WTC11 (cell line): Measurements from ENCODE around the gene BLCAP. TPM values are rescaled to one million over a fixed set of nuclear protein-coding genes. Genes with fewer than 3 reads are reported as not detected.
A peak's percentile ranks its signal among the peaks of the same experiment; 100 is the strongest.
"Not testable (repeated sequence)": the region's sequence is repeated elsewhere in the genome, so short reads cannot be mapped to it uniquely, and the experiment has no call there.

Source experiments
- ATAC-seq: fragments of 200-7000 bp; cut with Tn5 transposase; 2 replicates; pipeline ENCODE4 v1.10.0; 2021; ENCODE audit warnings: mild to moderate bottlenecking, moderate library complexity
- CTCF ChIA-PET: fragments of 300-600 bp; sonication (Branson Sonifier 250); formaldehyde crosslinking; loops from one replicate; lab custom pipeline; 2021; ENCODE audit warnings: antibody characterized with exemption; lab: Charles Lee
- POLR2A ChIA-PET: fragments of 350-600 bp; sonication (Branson Sonifier 250); formaldehyde crosslinking; loops from one replicate; lab custom pipeline; 2021; ENCODE audit warnings: antibody characterized with exemption; lab: Charles Lee
- DNase-seq: peaks from one replicate; pipeline ENCODE4 v3.0.0; 2021; ENCODE audit warnings: low spot score
- H3K27ac Mint-ChIP-seq: 2 replicates; pipeline ENCODE4 v1.8.0; 2021; ENCODE audit warnings: mixed read lengths
- H3K27me3 Mint-ChIP-seq: 2 replicates; pipeline ENCODE4 v1.8.0; 2021; ENCODE audit warnings: low read depth, mild to moderate bottlenecking, moderate library complexity, mixed read lengths
- H3K36me3 Mint-ChIP-seq: 2 replicates; pipeline ENCODE4 v1.8.0; 2021; ENCODE audit warnings: mixed read lengths
- H3K4me1 Mint-ChIP-seq: 2 replicates; pipeline ENCODE4 v1.8.0; 2022; ENCODE audit warnings: mixed read lengths
- H3K4me3 Mint-ChIP-seq: 2 replicates; pipeline ENCODE4 v1.8.0; 2021; ENCODE audit warnings: mild to moderate bottlenecking, moderate library complexity, mixed read lengths
- H3K9me3 Mint-ChIP-seq: 2 replicates; pipeline ENCODE4 v1.8.0; 2021; ENCODE audit warnings: mixed read lengths
- EMX1 ChIP-seq: fragments of 250-450 bp; sonication (Bioruptor Pico); IDR thresholded peaks from 2 replicates; pipeline ENCODE4 v1.8.0; 2021; ENCODE audit warnings: mild to moderate bottlenecking
- ESRRA ChIP-seq: sonication (generic); formaldehyde crosslinking; IDR thresholded peaks from 2 replicates; pipeline ENCODE4 v1.8.1; 2022; ENCODE audit warnings: mild to moderate bottlenecking, missing genetic modification reagents, borderline replicate concordance
- JAZF1 ChIP-seq: fragments of 250-450 bp; sonication (Bioruptor Pico); IDR thresholded peaks from 2 replicates; pipeline ENCODE4 v1.9.0; 2021; ENCODE audit warnings: moderate library complexity, mild to moderate bottlenecking, inconsistent platforms
- JUN ChIP-seq: sonication (generic); formaldehyde crosslinking; IDR thresholded peaks from 2 replicates; pipeline ENCODE4 v1.8.0; 2023; ENCODE audit warnings: mild to moderate bottlenecking, missing genetic modification reagents
- NFYB ChIP-seq: sonication (generic); formaldehyde crosslinking; conservative IDR thresholded peaks from 2 replicates; pipeline ENCODE4 v1.8.0; 2022; ENCODE audit warnings: low read depth, missing genetic modification reagents
- SMAD4 ChIP-seq: sonication (generic); formaldehyde crosslinking; IDR thresholded peaks from 2 replicates; pipeline ENCODE4 v1.8.0; 2022; ENCODE audit warnings: mild to moderate bottlenecking, missing genetic modification reagents
- TEAD1 ChIP-seq: sonication (generic); formaldehyde crosslinking; IDR thresholded peaks from 2 replicates; pipeline ENCODE4 v1.8.0; 2022; ENCODE audit warnings: mild to moderate bottlenecking, missing genetic modification reagents
- ZNF138 ChIP-seq: sonication (generic); formaldehyde crosslinking; conservative IDR thresholded peaks from 2 replicates; pipeline ENCODE4 v1.8.1; 2022; ENCODE audit warnings: mild to moderate bottlenecking, moderate library complexity, missing genetic modification reagents
- ZNF671 ChIP-seq: fragments of 250-450 bp; sonication (Bioruptor Pico); IDR thresholded peaks from 2 replicates; pipeline ENCODE4 v1.8.0; 2021; ENCODE audit warnings: mild to moderate bottlenecking
- total RNA-seq: library from RNA; stranded (reverse); gene quantifications from 3 replicates; pipeline ENCODE4 v1.2.3, GENCODE V29; 2021
- TF ChIP-seq, protein P1 (sequence below): sonication (generic); formaldehyde crosslinking; IDR thresholded peaks from 2 replicates; pipeline ENCODE4 v1.8.1; 2023; ENCODE audit warnings: mild to moderate bottlenecking, moderate library complexity, missing genetic modification reagents
- TF ChIP-seq, protein P2 (sequence below): sonication (generic); formaldehyde crosslinking; conservative IDR thresholded peaks from 2 replicates; pipeline ENCODE4 v1.8.1; 2023; ENCODE audit warnings: mild to moderate bottlenecking, low read depth, missing genetic modification reagents, moderate library complexity
- TF ChIP-seq, protein P3 (sequence below): sonication (generic); formaldehyde crosslinking; IDR thresholded peaks from 2 replicates; pipeline ENCODE4 v1.8.1; 2023; ENCODE audit warnings: mild to moderate bottlenecking, missing genetic modification reagents, moderate library complexity
- TF ChIP-seq, protein P4 (sequence below): sonication (generic); formaldehyde crosslinking; IDR thresholded peaks from 2 replicates; pipeline ENCODE4 v1.8.1; 2023; ENCODE audit warnings: mild to moderate bottlenecking, missing genetic modification reagents
- TF ChIP-seq, protein P5 (sequence below): sonication (generic); formaldehyde crosslinking; IDR thresholded peaks from 2 replicates; pipeline ENCODE4 v1.8.0; 2022; ENCODE audit warnings: mild to moderate bottlenecking, missing genetic modification reagents

The BLCAP gene
- total RNA-seq, 1 experiment from 2014 or later, result 85.6 TPM

DNA sequence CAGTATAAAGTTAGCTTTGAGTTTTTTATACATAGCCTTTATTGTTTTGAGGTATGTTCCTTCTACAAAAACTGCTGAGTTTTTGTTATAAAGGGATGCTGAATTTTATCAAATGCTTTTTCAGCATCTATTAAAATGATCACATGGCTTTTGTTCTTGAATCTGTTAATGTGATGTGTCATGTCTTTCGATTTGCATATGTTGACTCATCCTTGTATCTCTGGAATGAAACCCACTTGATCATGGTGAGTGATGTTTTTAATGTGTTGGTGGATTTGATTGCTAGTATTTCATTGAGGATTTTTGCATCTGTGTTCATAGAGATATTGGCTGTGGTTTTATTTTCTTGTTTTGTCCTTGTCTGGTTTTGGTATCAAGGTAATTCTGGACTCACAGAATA is 24.7 kb upstream of the BLCAP start (continued):
- TF ChIP-seq, protein P1, sequence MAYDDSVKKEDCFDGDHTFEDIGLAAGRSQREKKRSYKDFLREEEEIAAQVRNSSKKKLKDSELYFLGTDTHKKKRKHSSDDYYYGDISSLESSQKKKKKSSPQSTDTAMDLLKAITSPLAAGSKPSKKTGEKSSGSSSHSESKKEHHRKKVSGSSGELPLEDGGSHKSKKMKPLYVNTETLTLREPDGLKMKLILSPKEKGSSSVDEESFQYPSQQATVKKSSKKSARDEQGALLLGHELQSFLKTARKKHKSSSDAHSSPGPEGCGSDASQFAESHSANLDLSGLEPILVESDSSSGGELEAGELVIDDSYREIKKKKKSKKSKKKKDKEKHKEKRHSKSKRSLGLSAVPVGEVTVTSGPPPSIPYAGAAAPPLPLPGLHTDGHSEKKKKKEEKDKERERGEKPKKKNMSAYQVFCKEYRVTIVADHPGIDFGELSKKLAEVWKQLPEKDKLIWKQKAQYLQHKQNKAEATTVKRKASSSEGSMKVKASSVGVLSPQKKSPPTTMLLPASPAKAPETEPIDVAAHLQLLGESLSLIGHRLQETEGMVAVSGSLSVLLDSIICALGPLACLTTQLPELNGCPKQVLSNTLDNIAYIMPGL (CRISPR knock-in tag), result no peak
- TF ChIP-seq TEAD1 (CRISPR knock-in tag) (no peak), ESRRA (CRISPR knock-in tag) (no peak), ZNF671 (CRISPR knock-in tag) (no peak), SMAD4 (no peak), JUN (CRISPR knock-in tag) (no peak), ZNF138 (no peak), EMX1 (no peak), NFYB (CRISPR knock-in tag) (no peak), JAZF1 (CRISPR knock-in tag) (no peak)
- TF ChIP-seq, protein P2, sequence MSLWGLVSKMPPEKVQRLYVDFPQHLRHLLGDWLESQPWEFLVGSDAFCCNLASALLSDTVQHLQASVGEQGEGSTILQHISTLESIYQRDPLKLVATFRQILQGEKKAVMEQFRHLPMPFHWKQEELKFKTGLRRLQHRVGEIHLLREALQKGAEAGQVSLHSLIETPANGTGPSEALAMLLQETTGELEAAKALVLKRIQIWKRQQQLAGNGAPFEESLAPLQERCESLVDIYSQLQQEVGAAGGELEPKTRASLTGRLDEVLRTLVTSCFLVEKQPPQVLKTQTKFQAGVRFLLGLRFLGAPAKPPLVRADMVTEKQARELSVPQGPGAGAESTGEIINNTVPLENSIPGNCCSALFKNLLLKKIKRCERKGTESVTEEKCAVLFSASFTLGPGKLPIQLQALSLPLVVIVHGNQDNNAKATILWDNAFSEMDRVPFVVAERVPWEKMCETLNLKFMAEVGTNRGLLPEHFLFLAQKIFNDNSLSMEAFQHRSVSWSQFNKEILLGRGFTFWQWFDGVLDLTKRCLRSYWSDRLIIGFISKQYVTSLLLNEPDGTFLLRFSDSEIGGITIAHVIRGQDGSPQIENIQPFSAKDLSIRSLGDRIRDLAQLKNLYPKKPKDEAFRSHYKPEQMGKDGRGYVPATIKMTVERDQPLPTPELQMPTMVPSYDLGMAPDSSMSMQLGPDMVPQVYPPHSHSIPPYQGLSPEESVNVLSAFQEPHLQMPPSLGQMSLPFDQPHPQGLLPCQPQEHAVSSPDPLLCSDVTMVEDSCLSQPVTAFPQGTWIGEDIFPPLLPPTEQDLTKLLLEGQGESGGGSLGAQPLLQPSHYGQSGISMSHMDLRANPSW, result no peak
- TF ChIP-seq, protein P3, sequence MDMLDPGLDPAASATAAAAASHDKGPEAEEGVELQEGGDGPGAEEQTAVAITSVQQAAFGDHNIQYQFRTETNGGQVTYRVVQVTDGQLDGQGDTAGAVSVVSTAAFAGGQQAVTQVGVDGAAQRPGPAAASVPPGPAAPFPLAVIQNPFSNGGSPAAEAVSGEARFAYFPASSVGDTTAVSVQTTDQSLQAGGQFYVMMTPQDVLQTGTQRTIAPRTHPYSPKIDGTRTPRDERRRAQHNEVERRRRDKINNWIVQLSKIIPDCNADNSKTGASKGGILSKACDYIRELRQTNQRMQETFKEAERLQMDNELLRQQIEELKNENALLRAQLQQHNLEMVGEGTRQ (CRISPR knock-in tag), result no peak
- TF ChIP-seq, protein P4, sequence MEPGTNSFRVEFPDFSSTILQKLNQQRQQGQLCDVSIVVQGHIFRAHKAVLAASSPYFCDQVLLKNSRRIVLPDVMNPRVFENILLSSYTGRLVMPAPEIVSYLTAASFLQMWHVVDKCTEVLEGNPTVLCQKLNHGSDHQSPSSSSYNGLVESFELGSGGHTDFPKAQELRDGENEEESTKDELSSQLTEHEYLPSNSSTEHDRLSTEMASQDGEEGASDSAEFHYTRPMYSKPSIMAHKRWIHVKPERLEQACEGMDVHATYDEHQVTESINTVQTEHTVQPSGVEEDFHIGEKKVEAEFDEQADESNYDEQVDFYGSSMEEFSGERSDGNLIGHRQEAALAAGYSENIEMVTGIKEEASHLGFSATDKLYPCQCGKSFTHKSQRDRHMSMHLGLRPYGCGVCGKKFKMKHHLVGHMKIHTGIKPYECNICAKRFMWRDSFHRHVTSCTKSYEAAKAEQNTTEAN, result no peak
- TF ChIP-seq, protein P5, sequence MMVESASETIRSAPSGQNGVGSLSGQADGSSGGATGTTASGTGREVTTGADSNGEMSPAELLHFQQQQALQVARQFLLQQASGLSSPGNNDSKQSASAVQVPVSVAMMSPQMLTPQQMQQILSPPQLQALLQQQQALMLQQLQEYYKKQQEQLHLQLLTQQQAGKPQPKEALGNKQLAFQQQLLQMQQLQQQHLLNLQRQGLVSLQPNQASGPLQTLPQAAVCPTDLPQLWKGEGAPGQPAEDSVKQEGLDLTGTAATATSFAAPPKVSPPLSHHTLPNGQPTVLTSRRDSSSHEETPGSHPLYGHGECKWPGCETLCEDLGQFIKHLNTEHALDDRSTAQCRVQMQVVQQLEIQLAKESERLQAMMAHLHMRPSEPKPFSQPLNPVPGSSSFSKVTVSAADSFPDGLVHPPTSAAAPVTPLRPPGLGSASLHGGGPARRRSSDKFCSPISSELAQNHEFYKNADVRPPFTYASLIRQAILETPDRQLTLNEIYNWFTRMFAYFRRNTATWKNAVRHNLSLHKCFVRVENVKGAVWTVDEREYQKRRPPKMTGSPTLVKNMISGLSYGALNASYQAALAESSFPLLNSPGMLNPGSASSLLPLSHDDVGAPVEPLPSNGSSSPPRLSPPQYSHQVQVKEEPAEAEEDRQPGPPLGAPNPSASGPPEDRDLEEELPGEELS (CRISPR knock-in tag), result no peak
- TF ChIP-seq, all 79 proteins: peak for 0

DNA sequence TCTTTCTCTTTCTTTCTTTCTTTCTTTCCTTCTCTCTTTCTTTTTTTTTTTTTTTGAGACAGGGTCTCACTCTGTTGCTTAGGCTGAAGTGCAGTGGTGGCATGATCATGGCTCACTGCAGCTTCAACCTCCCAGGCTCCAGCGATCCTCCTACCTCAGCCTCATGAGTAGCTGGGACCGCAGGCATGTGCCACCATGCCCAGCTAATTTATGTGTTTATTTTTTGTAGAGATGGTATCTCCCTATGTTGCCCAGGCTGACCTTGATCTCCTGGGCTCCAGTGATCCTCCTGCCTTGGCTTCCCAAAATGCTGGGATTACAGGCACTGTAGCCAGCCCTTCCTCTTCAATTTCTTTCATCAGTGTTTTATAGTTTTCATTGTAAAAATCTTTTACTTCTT is 24.0 kb upstream of the BLCAP start:
- ChIA-PET CTCF (interaction anchor here (0.7 to 1.0 kb wide), 2 partner anchors 13 to 110 kb away, joined by 4 to 5 read pairs; no protein-coding TSS in a partner anchor), POLR2A (interaction anchor here (0.6 kb wide), 1 partner anchor 8 kb away, joined by 4 read pairs; no protein-coding TSS in a partner anchor)
- H3K27me3 Mint-ChIP-seq, H3K9me3 Mint-ChIP-seq, H3K36me3 Mint-ChIP-seq, H3K4me3 Mint-ChIP-seq, ATAC-seq, H3K27ac Mint-ChIP-seq, DNase-seq: not testable (repeated sequence)
- H3K4me1 Mint-ChIP-seq, result peaks cover 15% of the 10 kb centered on the region

DNA sequence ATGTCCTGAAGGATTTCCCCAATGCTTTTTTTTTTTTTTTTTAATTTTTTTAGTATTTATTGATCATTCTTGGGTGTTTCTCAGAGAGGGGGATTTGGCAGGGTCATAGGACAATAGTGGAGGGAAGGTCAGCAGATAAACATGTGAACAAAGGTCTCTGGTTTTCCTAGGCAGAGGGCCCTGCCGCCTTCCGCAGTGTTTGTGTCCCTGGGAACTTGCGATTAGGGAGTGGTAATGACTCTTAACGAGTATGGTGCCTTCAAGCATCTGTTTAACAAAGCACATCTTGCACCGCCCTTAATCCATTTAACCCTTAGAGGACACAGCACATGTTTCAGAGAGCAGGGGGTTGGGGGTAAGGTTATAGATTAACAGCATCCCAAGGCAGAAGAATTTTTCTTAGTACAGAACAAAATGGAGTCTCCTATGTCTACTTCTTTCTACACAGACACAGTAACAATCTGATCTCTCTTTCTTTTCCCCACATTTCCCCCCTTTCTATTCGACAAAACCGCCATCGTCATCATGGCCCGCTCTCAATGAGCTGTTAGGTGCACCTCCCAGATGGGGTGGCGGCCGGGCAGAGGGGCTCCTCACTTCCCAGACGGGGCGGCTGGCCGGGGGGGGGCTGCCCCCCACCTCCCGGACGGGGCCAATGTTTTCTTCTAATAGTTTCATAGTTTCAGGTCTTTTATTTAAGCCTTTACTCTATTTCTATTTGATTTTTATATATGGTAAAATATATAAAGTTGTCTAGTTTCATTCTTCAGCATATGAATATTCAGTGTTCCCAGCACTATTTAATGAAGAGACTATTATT is 22.6 kb upstream of the BLCAP start:
- peaks cover 15% of the 10 kb centered on the region for H3K4me1 Mint-ChIP-seq
- H3K4me3 Mint-ChIP-seq, POLR2A ChIA-PET, H3K9me3 Mint-ChIP-seq, H3K27me3 Mint-ChIP-seq, ATAC-seq, H3K36me3 Mint-ChIP-seq, DNase-seq: not testable (repeated sequence)
- CTCF ChIA-PET, result interaction anchor here (0.6 to 1.0 kb wide), 2 partner anchors 14 to 28 kb away, joined by 3 to 4 read pairs; no protein-coding TSS in a partner anchor
- peak overlapping the region; percentile 55; the same call in 1 of the 2 replicates for H3K27ac Mint-ChIP-seq
